SKM-1 treated with dmso at 0.1 percent for 144 hours (cell line): Measurements from ENCODE around the gene CRABP1.

Experiments
- DNase-seq: peaks from one replicate; lab custom pipeline; 2025; ENCODE audit not compliant: unreplicated experiment; lab: John Stamatoyannopoulos, UW

The CRABP1 gene

DNA sequence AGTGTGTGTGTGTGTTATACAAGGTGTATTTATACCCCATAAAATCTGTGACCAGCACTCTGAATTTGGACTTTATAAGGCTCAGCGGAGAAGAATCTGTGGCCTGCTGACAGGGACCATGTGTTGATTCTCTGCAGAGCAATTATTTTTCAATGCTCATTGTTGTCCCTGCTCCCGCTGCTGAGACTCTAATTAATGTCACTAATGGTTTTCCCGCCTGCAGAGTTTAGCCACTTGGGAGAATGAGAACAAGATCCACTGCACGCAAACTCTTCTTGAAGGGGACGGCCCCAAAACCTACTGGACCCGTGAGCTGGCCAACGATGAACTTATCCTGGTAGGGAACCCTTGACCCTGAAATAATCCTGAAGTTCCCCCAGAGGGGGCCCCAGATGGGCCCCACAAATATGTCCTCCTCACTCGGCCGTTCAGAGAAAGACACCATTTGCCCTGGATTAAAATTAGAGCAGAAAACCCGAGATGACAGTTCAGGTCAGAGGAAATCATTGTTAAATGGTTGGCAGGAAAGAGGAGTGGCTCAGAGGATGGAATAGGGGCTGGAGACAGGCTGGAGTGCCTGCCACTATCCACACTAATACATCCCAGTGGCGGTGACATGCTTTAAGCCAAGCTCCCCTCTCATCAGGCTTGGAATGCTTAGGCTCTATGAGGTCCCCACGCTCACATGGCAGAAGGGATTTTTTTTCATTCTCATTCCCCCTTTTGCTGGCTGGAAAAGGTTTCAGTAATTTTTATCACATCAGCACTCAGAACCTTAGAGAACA lies 3.3 kb downstream of the CRABP1 start:
- DNase-seq: no peak

DNA sequence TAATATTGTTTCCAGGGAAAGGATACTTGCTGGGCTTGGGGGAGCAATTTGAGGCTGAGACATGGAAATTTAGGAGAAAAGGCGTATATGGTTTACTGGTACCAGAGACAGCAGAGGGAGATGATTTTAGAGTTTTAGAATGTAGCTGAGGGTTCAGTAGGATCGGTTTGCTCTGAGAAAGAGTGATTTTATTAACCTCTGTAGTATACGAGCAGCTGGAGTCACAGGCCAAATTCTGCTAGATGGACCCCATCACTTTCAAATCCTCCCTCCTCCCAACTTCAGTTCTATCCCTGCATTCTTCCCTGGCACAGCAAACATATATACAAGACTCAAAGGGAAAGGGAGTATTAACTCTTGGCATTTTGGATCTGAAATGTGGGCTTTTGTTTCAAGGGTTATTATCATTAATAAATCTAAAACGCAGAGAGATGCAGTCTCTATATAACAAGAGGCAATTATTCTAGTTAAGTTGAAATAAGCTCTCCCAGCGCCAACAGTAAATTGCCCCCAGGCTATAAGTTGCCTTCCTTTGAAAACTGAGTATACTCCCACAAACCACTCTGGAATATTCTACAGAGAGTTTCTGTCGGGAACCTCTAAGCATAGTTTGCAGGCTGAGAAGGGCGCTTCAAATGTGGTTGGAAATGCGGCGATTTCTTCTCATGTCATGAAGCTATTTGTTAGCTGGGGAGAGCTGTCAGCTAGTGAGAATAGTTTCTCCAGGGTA lies 5.4 kb downstream of the CRABP1 start:
- DNase-seq: no peak

DNA sequence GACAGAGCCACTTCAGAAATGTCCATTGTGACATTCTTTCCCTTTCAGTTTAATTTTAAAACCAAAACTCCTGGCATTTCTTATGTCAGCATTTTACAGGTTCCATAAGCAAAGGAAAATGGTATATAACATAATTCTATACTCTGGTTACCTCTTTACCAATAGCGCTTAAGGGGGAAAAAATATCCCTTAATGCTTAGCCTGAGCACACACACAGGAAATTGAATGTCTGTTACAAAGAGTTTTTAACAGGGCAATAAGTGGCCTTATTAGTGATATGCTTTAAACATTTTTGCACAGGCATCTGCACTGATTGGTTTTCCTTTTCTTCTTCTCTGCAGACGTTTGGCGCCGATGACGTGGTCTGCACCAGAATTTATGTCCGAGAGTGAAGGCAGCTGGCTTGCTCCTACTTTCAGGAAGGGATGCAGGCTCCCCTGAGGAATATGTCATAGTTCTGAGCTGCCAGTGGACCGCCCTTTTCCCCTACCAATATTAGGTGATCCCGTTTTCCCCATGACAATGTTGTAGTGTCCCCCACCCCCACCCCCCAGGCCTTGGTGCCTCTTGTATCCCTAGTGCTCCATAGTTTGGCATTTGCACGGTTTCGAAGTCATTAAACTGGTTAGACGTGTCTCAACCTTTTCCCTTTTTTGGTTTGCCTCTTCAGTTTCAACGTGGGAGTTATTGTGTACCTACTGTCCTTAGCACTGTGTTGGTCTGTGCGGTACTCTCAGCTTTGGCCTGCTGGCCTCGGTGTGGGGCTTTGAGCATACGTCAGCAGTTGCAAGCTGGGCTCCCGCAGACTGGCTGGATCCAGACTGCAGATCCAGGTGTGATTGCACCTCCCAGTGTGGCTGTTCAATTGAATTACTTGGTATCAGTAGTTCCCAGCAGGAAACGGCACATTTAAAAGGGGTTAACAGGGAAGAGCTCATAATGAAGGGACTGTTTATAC lies 7.7 kb downstream of the CRABP1 start:
- DNase-seq: no peak

DNA sequence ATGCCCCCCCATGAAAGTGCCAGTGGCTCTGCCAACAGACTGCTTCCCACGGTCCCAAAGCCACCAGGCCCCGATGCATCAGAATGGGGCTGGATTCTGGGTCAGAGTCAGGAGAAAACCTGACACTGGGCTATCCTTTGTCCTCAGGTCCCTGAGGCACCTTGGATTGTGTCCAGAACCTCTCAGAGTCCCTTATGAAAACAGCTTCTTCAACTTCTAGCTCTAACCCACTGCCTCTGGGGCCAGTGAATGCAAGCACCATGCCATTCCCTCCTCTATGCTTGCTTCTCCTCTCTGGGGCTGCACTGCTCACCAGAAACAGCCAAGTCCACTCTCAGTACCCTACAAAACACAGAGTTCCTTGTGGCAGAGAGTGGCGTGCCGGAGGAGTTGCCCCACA lies 9.9 kb downstream of the CRABP1 start:
- DNase-seq: no peak

DNA sequence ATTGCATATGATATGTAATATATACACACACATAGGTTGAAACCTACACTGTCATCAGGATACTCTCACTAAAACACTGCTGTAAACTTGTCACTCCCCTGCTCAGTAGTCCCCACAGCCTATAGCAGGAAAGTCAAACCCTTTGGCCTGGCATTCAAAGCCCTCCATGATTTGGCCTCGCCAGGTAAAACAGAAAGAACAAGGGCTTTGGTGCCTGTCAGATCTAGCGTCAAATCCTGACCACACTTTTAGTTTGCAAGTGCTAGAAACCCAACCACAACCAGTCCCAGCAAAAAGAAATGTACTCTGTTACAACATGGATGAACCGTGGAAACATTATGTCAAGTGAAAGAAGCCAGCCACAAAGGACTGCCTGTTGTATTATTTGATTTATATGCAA lies 11.4 kb downstream of the CRABP1 start:
- no peak for DNase-seq

DNA sequence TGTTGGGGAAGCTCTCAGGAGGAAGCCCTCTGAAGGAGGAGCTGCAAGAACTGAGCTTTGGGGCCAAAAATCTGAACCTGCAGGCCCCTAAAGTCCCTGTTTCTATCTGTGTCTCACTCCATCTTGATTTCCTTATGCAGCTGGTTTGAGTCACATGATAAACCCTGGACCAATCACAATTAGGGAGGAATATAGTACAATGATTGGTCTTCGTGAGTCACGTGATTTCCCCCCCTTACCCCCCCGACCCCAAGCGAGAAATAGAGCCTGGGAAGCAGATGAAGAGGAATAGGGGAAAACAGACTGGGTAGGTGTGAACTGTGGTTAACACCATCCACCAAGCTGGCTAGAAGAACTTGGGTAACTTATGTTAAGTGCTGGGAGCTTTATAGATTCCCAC lies 12.9 kb downstream of the CRABP1 start:
- no peak for DNase-seq

DNA sequence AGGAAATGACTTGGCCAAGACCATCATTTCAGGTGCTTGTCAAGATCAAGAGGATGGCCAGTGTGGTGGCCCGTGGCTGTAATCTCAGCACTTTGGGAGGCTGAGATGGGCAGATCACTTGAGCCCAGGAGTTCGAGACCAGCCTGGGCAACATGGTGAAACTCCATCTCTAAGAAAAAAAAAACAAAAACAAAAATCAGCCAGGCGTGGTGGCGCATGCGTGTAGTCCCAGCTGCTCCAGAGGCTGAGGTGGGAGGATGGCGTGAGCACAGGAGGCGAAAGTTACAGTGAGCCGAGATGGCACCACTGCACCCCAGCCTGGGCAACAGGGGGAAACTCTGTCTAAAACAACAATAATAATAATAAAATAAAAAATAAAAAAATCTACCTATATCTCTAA lies 15.0 kb downstream of the CRABP1 start:
- no peak for DNase-seq

DNA sequence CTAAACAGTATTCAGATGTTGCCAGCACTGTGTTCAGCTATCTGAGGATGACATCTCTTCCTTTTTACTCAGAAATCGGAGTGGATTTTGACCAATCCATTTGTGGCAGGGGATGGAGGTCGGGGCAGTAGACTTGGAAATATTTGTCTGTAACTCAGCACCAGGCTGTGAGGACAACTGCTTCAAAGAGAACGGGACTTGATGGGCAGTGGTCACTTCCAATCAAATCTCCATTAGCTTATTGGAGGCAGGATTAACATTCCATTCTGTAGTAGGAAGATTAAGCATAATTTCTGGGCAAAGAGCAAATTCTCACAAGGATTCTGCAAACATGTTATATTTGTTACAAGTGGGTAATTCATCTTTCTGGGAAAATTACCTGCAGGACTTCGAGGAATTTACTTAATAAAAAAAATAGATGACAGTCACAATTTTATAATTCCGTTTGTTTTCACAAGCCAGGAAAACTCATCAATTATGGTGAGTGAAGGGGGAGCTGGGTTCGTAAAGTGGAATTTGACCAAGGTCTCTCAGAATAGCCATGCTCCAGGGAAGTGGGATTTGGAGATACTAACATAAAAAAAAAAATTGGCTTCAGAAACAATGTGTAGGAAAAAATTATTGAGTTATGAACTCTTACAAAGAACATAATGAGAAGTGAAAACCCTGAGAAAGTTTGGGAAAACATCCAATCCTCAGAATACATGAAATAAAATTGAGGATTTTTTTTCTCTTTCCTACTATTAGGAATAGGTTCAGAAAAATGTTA lies 18.1 kb downstream of the CRABP1 start:
- no peak for DNase-seq

DNA sequence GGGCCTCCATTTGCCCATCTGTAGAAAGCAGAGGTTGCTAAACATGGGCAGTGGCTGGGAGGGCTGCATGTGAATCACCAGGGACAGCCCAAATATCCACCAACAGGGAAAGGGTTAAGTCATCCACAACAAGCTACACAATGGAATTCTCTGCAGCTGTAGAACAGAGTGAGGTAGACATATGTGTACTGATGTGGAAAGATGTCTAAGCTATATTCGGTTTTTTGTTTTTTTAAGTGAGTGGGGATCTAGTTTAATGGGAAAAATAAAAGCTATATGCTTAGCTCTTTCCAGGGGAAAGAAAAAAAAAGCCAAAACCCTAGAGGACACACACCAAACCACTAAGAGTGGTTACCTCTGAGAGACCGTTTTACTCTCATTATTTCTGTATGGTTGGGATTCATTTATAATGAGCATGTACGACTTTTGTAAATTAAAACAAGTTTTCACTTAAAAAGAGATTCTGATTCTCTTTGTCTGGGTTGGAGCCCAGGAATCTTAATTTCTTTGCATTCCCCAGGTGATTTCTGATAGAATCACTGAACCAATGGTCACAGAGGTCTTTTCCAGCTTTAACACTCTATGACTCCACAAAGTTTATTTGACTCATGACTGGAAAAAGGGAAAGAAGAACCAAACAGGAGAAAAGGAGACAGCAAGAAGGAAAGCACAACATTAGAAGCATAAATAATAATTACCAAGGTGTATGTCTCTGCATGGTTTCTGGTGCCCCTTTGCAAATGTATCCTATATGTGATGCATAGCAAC lies 19.1 kb downstream of the CRABP1 start:
- DNase-seq: no peak

DNA sequence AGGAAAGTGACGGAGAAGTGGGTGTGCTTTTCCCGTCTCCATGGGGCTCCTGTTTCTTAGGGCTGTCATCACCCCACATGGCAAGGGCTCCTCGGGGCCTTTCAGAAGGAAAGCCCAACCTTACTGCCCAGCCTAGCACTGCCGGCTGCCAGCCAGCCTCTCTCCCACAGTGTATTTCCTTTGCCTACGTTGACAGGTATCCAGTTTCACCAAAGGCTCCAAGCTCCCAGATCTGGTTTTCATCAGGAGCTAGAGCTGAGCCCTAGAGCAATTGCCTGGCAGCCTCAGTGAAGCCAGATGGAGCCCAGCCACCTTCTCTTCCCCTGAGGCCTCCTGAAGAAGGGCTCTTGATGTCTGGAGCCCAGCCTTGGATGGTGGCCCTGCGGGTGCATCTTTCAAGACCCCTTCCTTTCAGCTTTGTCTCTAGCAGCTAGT lies 20.2 kb downstream of the CRABP1 start:
- DNase-seq: no peak

DNA sequence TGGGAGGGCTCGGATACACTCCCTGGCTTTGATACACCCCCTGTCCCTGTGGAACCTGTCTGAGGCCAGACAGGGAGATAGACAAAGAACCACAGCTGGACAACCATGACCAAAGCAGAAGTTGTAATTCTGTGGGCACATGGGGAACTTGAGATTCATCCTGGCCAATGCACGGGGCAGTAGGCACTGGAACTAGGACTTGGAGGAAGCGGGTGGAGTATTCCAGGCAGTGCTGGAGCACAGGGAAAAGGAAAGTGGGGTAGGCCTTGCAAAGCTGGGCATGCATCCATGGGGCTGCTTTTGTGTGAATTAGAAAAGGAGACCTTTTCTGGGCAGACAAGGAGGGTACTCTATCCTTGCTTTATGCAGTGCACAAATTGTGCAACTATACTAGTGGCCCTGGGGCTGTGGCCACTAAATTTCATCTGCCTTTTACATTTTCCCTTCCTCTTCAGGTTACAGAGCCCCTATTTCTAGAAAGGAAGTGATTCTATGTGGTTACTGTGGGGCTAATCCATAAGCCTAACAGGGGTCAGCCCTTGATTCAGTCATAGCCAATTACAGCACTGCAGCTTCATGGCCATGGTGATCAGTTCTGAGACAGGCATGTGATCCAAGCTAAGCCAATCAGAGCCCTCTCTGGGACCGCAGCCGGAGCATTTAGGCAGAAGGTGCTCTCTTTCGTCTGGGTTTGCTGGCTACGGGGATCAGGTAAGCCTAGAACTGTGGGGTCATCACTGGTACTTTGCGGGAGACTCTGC lies 21.0 kb downstream of the CRABP1 start:
- peak; percentile 91 for DNase-seq

DNA sequence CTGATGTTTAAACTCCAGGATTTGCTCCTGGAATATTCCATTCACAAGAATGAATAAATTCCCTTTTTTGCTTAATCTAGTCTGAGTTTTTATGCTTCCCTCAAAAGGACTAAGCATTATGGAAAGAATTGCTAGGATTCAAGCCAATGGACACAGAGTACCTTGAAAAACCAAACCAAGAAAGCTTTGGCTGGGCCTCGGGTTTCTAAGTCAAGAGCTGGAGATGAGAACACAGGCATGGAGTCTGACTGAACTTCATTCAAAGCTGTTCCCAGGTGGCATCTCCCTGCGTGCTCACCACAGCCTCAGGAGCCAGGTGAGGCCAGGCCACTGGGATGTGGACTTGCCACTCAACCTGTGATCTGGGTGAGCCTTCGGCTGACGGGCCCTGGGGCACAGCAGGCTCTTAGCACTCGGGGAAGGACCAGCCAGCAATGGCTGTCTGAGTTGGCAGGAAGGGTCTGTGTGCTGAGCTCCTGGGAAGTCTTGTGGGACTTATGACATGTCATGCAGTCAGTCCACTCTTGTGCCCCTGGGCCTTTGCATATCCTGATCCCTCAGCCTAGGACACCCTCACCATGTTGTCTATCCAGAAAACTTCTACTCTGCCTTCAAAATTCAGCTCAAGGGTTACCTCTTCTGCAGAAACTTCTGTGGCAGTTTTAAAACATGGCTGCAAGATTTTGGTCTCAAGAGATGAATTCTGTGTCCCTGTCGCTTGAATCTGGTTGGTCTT lies 21.8 kb downstream of the CRABP1 start:
- no peak for DNase-seq

DNA sequence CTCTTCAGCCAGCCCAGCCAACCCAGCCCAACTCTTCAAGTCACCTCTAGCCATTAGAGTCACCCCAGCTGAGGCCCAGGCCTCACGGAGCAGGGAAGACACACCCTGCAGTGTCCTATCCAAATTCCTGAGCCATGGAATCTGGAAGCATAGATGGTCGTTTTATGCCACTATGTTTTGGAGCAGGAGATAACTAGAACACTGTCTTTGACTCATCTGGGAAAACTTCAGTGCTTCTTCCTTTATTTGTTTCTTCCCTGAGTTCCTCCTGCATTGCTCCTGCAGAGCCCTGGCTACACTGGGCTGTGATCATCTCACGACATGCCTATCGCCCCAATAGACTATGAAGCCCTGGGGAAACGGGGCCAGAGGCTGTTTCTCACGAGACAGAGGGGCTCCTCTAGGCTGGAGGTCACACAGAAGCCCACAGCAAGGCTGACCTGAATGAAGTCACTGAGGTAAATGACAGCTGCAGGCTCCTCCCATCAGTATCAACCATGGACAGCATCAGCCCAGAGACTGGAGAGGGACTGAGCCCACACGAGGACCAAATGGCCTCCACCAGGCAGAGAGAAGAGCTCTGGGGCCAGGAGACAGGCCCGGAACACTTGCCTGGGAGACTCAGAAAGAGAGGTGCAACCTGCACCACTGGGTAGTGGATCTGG lies 22.7 kb downstream of the CRABP1 start:
- no peak for DNase-seq

DNA sequence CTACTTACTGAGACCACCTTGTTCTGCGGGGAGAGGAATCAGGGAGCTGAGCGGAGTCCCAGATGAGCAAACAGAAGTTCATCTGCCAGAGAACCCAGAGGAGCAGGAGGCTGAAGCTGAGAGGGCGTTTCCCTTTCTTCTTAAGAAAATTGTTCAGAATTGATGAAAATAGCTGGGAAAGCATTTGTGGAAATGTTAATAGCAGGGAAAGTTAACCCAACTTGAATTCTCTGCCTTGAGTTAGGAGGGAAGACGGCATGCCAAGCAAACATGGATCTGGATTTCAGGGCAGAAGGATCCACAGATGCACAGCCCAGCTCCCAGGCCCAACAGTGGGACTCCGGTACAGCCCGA lies 23.2 kb downstream of the CRABP1 start:
- DNase-seq: no peak

DNA sequence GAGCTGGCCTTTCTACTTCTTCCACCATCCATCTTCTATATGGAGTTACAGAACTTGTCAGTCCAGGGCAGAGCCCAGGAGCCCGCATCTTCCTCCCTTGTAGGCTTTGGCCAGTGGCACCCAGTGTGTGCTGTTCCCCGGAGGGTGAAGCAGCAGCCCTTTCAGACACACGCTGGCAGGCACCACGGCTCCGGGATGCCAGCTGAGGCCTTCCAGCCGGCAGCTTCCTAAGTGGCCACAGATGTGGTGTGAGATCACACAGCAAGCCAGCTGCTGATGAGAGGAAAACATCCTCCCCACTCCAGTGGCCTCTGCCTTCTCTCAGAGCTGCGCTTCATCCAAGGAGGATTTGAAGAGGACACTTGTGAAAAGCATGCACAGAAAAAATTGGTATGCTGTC lies 24.1 kb downstream of the CRABP1 start:
- no peak for DNase-seq

DNA sequence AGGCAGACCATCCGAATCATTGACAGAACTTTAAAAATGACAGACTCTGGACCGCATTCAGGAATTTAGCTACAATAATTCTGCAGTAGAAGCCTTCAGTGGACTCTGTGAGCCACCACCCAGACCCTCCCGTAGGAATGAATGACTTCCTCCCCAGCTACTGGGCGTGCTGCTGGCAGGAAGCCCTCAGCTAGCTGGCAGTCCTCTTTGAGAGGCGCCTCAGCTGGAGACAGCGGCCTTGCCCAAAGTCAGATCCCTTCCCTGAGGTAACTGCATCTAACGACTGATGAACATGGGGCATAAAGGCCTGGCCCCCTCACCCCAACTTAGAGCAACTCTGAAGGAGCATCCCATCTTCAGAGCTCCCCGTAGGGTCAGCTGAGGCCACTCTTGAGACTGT lies 25.8 kb downstream of the CRABP1 start:
- DNase-seq: no peak

DNA sequence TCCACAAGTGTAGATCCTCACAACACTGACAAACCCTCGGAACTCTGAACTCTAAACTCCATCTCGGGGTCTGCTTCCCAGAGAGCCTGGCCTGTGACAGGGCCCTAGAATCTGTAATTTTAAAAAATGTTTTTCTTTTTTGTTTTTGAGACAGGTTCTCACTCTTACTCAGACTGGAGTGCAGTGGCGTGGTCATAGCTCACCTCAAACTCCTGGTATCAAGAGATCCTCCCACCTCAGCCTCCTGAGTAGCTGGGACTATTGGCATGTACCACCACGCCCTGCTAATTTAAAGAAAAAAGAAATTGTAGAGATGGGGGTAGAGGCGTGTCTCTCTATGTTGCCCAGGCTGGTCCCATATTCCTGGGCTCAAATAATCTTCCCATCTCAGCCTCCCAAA lies 26.2 kb downstream of the CRABP1 start:
- no peak for DNase-seq

DNA sequence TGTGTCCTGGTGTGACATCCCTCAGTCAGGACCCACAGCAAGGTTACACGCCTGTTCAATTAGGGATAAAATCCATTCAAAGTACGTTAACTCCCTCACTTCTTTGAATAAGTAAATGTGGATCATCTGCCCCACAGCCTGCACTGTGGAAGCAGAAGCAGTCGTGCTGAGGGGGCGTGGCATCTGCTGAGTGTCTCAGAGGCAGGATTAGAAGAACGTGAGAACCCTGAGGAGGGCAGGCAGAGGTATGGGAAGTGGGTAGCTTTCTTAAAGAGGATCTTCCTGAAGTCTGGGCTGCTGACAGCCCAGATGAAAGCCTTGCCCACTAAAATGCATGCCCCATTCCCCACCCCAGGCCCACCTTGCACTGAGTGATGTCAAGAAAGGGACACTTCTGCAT lies 28.5 kb downstream of the CRABP1 start:
- peak; percentile 42 for DNase-seq
